Testis (tissue), 3 donors: ENCODE measurements around the gene MED27. TPM values are rescaled to one million over a fixed set of nuclear protein-coding genes. Genes with fewer than 3 reads are reported as not detected.

Source experiments
- DNase-seq: peaks from one replicate; pipeline ENCODE4 v3.0.0-alpha.2; 2019
- H3K27ac ChIP-seq, 2 donors: fragments of 200-600 bp; sonication (generic); one replicate each; pipeline ENCODE4 v1.5.1; 2019
- H3K27me3 ChIP-seq: fragments of 200-600 bp; sonication (generic); one replicate; pipeline ENCODE4 v1.5.1; 2019
- H3K36me3 ChIP-seq: fragments of 200-600 bp; sonication (generic); one replicate; pipeline ENCODE4 v1.5.1; 2017; ENCODE audit warnings: low read depth; ENCODE audit errors: missing control alignments
- H3K4me1 ChIP-seq: fragments of 200-600 bp; sonication (generic); one replicate; pipeline ENCODE4 v1.5.1; 2019
- H3K4me3 ChIP-seq, 2 donors: fragments of 200-600 bp; sonication (generic); one replicate each; pipeline ENCODE4 v1.5.1; 2017 to 2019
- H3K9me3 ChIP-seq: fragments of 200-600 bp; sonication (generic); one replicate; pipeline ENCODE4 v1.5.1; 2017
- POLR2A ChIP-seq: fragments of 450-650 bp; IDR thresholded peaks from one replicate; pipeline ENCODE4 v1.6.1; 2017; ENCODE audit warnings: antibody characterized with exemption, mild to moderate bottlenecking, moderate library complexity
- WGBS, 2 donors: methylation state at CpG; one replicate each; pipeline ENCODE4 v1.1.5; 2018; 5-methylcytosine and 5-hydroxymethylcytosine counted together
- intact Hi-C: fragments of 100-400 bp; cut with DNase I; formaldehyde crosslinking; loops from one replicate; pipeline ENCODE4 v1.15.1; 2023; ENCODE audit warnings: low total_unique reads
- polyA plus RNA-seq: library from polyadenylated mRNA; stranded (reverse); fragments of 350-450 nt; fragmentation: Illumina TruSeq; extraction: RNeasy Lipid Tissue Mini Kit (QIAGEN cat#74804); gene quantifications from one replicate; pipeline ENCODE4 v1.2.3, GENCODE V29; 2014; ENCODE audit warnings: low read depth, low replicate concordance; ENCODE audit not compliant: insufficient read depth
- total RNA-seq, 2 donors: library from RNA; depleted of rRNA; stranded (reverse); fragments of >200 nt; gene quantifications; one replicate each; pipeline ENCODE4 v1.2.3, GENCODE V29; 2016
- TF ChIP-seq, protein P1 (sequence below), 3 experiments: fragments of 450-650 bp in 2 of 3; fragments of 200-600 bp in 1 of 3; sonication (generic) in 1 of 3; IDR thresholded peaks; one replicate each; pipeline ENCODE4 v1.5.1; 2016 to 2019; ENCODE audit warnings: antibody characterized with exemption in 3 of 3, mild to moderate bottlenecking in 2 of 3, moderate library complexity in 1 of 3

MED27 gene
- total and polyA plus RNA-seq, 3 donors from 2014 or later, result 30.7 to 45.0 (median 33.7) TPM

DNA sequence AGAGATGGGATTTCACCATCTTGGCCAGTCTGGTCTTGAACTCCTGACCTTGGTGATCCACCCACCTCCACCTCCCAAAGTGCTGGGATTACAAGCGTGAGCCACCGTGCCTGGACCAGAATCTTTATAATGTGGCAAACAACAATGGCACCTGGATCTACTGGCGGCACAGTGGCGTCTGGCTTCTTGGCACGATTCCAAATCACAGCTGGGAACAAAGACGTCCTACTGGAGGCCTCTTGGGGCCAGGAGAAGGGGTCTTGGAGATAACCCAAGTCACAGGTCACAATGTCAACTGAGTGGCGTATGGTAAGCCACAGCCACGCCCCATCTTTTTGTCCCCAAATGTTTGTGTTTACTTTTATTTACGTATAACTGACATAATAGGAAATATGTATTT is 262.0 kb downstream of the MED27 start:
- Histone ChIP-seq H3K9me3 (no peaks in the 10 kb centered on the region), H3K27ac (no peak overlapping the region), H3K27me3 (no peaks in the 10 kb centered on the region), H3K4me1 (no peaks in the 10 kb centered on the region), H3K36me3 (no peaks in the 10 kb centered on the region), H3K4me3 (no peak overlapping the region)
- TF ChIP-seq, protein P1, sequence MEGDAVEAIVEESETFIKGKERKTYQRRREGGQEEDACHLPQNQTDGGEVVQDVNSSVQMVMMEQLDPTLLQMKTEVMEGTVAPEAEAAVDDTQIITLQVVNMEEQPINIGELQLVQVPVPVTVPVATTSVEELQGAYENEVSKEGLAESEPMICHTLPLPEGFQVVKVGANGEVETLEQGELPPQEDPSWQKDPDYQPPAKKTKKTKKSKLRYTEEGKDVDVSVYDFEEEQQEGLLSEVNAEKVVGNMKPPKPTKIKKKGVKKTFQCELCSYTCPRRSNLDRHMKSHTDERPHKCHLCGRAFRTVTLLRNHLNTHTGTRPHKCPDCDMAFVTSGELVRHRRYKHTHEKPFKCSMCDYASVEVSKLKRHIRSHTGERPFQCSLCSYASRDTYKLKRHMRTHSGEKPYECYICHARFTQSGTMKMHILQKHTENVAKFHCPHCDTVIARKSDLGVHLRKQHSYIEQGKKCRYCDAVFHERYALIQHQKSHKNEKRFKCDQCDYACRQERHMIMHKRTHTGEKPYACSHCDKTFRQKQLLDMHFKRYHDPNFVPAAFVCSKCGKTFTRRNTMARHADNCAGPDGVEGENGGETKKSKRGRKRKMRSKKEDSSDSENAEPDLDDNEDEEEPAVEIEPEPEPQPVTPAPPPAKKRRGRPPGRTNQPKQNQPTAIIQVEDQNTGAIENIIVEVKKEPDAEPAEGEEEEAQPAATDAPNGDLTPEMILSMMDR (IDR thresholded peaks at IDR 0.05), result no peak
- no peak for TF ChIP-seq POLR2A
- 60 to 62% methylated on average over 8 to 9 of the region's 9 CpGs for WGBS, 2 donors
- DNase-seq, result no peak
- intact Hi-C loops, result no loop called here

DNA sequence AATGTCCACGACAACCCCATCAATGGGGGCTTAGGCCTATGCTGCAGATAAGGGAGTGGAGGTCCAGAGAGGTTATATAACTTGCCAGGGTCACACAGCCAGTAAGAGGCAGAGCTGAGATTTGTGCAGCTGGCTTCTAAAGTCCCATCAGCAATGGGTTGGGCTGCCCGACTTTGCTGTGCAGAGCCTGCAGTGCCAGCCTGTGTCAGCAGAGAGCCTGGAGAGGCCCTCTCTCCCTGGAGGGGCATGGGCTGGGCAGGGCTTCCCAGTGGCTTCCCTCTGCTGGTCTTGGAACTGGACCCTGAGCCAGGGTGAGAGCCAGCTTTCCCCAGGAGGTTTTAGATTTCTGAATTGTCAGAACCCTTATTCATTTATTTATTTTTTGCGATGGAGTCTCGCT is 262.6 kb downstream of the MED27 start:
- Histone ChIP-seq H3K27me3 (no peaks in the 10 kb centered on the region), H3K4me1 (no peaks in the 10 kb centered on the region), H3K36me3 (no peaks in the 10 kb centered on the region), H3K9me3 (no peaks in the 10 kb centered on the region), H3K4me3 (no peak overlapping the region), H3K27ac (no peak overlapping the region)
- WGBS, 2 donors, result 90 to 91% methylated on average over 4 of the region's 4 CpGs
- DNase-seq, result no peak
- intact Hi-C loops, result no loop called here
- no peak for TF ChIP-seq POLR2A
- TF ChIP-seq, protein P1 (IDR thresholded peaks at IDR 0.05), result no peak

DNA sequence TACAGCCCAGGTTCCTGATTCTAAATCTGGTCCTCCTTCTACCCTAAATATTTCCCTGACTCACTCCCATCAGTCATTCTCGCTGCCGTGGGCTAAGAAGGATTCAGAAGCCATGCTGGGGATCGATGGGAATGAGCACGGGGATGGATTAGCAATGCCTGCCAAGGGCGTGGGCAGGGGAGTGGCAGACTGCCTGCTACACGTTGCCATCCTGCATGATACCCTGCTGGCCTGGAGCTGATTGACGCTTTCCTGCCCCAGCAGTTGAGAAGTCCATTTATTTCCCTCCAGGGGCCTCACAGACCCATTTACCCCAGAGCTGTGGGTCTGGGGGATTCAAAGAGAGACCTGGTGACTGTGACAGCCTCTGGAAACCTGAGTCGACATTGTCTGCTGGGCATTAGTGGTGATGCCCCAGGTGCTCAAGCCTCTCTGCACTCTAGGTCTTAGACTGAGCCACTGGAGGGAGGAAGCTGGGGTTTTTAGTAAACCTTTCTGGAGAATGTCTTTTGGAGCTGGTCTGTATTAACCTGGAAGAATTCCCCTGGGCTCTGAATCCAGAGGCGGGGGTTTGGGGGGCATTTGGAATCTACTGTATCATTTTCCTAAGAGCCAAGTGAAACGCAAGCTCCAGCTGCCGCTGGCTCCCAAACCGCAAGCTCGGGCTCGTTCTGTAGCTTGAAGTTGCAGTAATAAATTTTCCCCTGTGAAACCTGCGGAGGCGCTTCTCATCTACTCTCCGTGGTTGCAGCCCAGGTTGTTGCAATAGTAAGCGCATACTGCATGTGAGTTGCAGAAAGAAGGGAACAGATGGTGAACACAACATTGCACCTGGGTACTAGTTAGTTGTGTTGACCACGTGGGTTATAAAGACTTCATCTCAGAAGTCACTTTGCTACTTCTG is 263.4 kb downstream of the MED27 start:
- Histone ChIP-seq H3K27ac (no peak overlapping the region), H3K9me3 (no peaks in the 10 kb centered on the region), H3K4me1 (no peaks in the 10 kb centered on the region), H3K36me3 (no peaks in the 10 kb centered on the region), H3K27me3 (no peaks in the 10 kb centered on the region), H3K4me3 (no peak overlapping the region)
- DNase-seq, result no peak
- TF ChIP-seq, protein P1 (IDR thresholded peaks at IDR 0.05), result no peak
- no peak for TF ChIP-seq POLR2A
- intact Hi-C loops, result no loop called here
- WGBS, 2 donors, result 54% methylated on average over 19 of the region's 19 CpGs

DNA sequence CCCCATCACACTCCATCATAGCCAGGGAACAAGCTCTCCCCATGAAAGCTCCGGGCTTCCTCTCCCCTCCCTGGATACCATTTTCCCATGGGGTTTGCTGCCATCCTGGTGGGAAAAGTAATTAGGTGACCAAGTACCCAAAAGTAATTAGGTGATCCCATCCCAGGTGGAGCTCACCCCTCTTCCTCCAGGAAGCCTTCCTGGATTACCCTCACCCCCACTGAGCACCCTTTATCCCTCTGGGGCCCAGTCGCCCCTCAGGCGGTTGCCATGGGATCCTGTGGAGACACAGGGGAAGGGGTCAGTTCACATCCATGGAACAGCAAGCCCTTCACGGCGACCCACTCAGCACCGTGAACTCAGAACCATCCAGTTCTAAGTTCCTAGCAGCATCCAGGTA is 265.0 kb downstream of the MED27 start:
- no peak for DNase-seq
- H3K36me3 ChIP-seq, result no peaks in the 10 kb centered on the region
- no peaks in the 10 kb centered on the region for H3K27me3 ChIP-seq
- intact Hi-C loops, result no loop called here
- no peak for TF ChIP-seq POLR2A
- TF ChIP-seq, protein P1 (IDR thresholded peaks at IDR 0.05), result no peak
- H3K27ac ChIP-seq, result no peak overlapping the region
- WGBS, 2 donors, result 87 to 88% methylated on average over 2 to 6 of the region's 6 CpGs
- no peaks in the 10 kb centered on the region for H3K9me3 ChIP-seq
- no peak overlapping the region for H3K4me3 ChIP-seq
- no peaks in the 10 kb centered on the region for H3K4me1 ChIP-seq

DNA sequence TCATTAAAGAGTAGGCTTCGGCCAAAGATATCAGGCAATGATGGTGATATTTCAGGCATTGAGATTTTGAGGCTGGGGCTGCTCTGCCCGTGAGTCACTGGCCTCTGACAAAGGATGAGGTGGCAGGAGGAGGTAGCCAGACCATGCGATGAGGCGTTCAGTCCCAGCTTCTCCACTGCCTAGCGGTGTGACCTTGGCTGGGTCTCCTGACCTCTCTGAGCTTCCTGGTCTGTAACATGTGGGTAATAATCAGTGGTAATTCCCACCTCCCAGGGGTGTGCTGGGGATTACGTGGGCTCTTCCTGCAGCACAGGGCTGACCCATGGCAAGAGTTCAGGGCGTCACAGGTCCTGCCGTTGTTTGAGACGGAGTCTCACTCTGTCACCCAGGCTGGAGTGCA is 266.6 kb downstream of the MED27 start:
- no peaks in the 10 kb centered on the region for H3K27me3 ChIP-seq
- WGBS, 2 donors, result 82 to 87% methylated on average over 4 to 9 of the region's 9 CpGs
- H3K9me3 ChIP-seq, result no peaks in the 10 kb centered on the region
- TF ChIP-seq POLR2A, result no peak
- TF ChIP-seq, protein P1 (IDR thresholded peaks at IDR 0.05), result no peak
- no peak for DNase-seq
- intact Hi-C loops, result no loop called here
- no peaks in the 10 kb centered on the region for H3K36me3 ChIP-seq
- no peak overlapping the region for H3K4me3 ChIP-seq
- H3K4me1 ChIP-seq, result no peaks in the 10 kb centered on the region
- no peak overlapping the region for H3K27ac ChIP-seq
